HepG2 (cell line): Measurements from ENCODE around the gene GMEB2. TPM values are rescaled to one million over a fixed set of nuclear protein-coding genes. Genes with fewer than 3 reads are reported as not detected.

Source experiments
- BRCA1 ChIP-seq: sonication (generic); formaldehyde crosslinking; IDR thresholded peaks from 2 replicates; pipeline ENCODE4 v1.4.0; 2020; ENCODE audit warnings: missing genetic modification reagents
- KLF15 ChIP-seq: sonication (generic); formaldehyde crosslinking; IDR thresholded peaks from 2 replicates; pipeline ENCODE4 v1.8.1; 2023; ENCODE audit warnings: borderline replicate concordance, mild to moderate bottlenecking, inconsistent platforms, missing genetic modification reagents, mixed read lengths
- NFKB2 ChIP-seq: sonication (generic); formaldehyde crosslinking; IDR thresholded peaks from 2 replicates; pipeline ENCODE4 v1.4.0; 2020; ENCODE audit warnings: missing genetic modification reagents, borderline replicate concordance
- SALL2 ChIP-seq: sonication (generic); formaldehyde crosslinking; IDR thresholded peaks from 2 replicates; pipeline ENCODE4 v1.8.1; 2023; ENCODE audit warnings: mild to moderate bottlenecking, missing genetic modification reagents, inconsistent platforms
- SMAD1 ChIP-seq: sonication (generic); formaldehyde crosslinking; IDR thresholded peaks from 2 replicates; pipeline ENCODE4 v1.4.0; 2020; ENCODE audit warnings: missing genetic modification reagents, low read depth, mild to moderate bottlenecking, borderline replicate concordance
- SRF ChIP-seq: IDR thresholded peaks from 2 replicates; pipeline ENCODE4 v1.6.1; 2011; ENCODE audit warnings: mild to moderate bottlenecking, low read depth, low read length, moderate library complexity
- XRCC5 ChIP-seq: fragments of 200-400 bp; formaldehyde crosslinking; optimal IDR thresholded peaks from 2 replicates; pipeline ENCODE3; 2017; ENCODE audit warnings: mild to moderate bottlenecking, low read length
- ZEB1 ChIP-seq: IDR thresholded peaks from 2 replicates; pipeline ENCODE4 v1.6.1; 2012; ENCODE audit warnings: mild to moderate bottlenecking, low read depth, inconsistent platforms; ENCODE audit not compliant: insufficient replicate concordance
- ZNF547 ChIP-seq: sonication (generic); formaldehyde crosslinking; IDR thresholded peaks from 2 replicates; pipeline ENCODE4 v1.5.1; 2020; ENCODE audit warnings: mild to moderate bottlenecking, missing genetic modification reagents
- polyA plus RNA-seq, 8 experiments: library from polyadenylated mRNA; depleted of rRNA in 3 of 8; stranded (reverse) in 7 of 8; unstranded in 1 of 8; fragments of >200 nt; fragmentation: Illumina TruSeq in 4 of 8; extraction: Trizol in 4 of 8; gene quantifications; 2 replicates each; pipeline versions ENCODE4 v1.2.1 to v1.2.3, GENCODE V29; 2011 to 2016; ENCODE audit warnings: low read depth in 4 of 8, missing spikeins in 1 of 8, mixed read lengths in 1 of 8; ENCODE audit not compliant: insufficient read depth in 1 of 8
- total RNA-seq, 5 experiments: library from RNA; depleted of rRNA; stranded (reverse); fragments of >200 nt; fragmentation: Illumina TruSeq; extraction: Trizol; gene quantifications; 2 replicates each; pipeline ENCODE4 v1.2.3, GENCODE V29; 2016; ENCODE audit warnings: low read depth in 1 of 5
- TF ChIP-seq, protein P1 (sequence below): sonication (generic); formaldehyde crosslinking; IDR thresholded peaks from 2 replicates; pipeline ENCODE4 v1.5.1; 2020; ENCODE audit warnings: mild to moderate bottlenecking, missing genetic modification reagents, moderate library complexity
- TF ChIP-seq, protein P2 (sequence below): sonication (generic); formaldehyde crosslinking; IDR thresholded peaks from 2 replicates; pipeline ENCODE4 v1.8.1; 2023; ENCODE audit warnings: missing genetic modification reagents, inconsistent platforms, borderline replicate concordance
- TF ChIP-seq, protein P3 (sequence below): sonication (generic); formaldehyde crosslinking; IDR thresholded peaks from 2 replicates; pipeline ENCODE4 v1.5.0; 2020; ENCODE audit warnings: mild to moderate bottlenecking, missing genetic modification reagents, borderline replicate concordance

Gene GMEB2
- total and polyA plus RNA-seq, 2 of the 13 experiments (the other 11 are each of a cell fraction or from before 2014, with no cell fraction given) = 10.6 to 12.4 TPM

DNA sequence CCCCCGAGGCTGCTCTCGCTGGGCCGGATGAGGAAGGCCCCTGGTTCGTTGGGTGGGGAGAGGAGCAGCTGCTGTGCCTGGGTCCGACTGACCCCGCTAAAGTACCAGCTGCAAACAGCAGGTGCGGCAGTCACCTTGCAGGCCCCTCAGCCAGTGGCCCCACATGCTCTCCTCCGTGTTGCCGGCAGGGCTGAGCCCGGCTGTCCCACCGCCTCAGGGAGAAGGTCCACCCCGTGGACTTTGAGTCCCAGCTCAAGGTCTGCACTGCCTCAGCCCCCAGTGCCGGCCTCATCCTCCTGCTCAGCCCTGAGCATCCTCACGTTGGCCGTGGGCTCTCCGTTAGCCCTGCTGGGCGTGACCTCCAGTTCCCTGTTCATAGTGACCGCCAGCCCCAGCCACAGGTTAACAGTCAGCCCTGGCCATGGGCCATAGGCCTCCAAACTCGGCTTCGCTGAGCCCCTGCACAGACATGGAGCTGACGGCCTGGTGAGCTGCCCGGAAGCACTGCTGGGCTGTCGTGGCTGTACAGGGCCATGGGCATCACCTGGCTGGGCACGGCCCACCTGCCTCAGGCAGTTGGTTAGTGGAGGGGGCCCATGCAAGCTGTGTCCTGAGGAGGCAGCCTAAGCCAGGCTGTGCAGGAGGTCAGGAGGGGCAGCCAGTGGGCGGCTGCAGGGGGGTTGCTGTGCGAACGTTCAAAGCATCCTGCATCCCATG lies 82.5 kb downstream of the GMEB2 start (continued):
- TF ChIP-seq, protein P1, sequence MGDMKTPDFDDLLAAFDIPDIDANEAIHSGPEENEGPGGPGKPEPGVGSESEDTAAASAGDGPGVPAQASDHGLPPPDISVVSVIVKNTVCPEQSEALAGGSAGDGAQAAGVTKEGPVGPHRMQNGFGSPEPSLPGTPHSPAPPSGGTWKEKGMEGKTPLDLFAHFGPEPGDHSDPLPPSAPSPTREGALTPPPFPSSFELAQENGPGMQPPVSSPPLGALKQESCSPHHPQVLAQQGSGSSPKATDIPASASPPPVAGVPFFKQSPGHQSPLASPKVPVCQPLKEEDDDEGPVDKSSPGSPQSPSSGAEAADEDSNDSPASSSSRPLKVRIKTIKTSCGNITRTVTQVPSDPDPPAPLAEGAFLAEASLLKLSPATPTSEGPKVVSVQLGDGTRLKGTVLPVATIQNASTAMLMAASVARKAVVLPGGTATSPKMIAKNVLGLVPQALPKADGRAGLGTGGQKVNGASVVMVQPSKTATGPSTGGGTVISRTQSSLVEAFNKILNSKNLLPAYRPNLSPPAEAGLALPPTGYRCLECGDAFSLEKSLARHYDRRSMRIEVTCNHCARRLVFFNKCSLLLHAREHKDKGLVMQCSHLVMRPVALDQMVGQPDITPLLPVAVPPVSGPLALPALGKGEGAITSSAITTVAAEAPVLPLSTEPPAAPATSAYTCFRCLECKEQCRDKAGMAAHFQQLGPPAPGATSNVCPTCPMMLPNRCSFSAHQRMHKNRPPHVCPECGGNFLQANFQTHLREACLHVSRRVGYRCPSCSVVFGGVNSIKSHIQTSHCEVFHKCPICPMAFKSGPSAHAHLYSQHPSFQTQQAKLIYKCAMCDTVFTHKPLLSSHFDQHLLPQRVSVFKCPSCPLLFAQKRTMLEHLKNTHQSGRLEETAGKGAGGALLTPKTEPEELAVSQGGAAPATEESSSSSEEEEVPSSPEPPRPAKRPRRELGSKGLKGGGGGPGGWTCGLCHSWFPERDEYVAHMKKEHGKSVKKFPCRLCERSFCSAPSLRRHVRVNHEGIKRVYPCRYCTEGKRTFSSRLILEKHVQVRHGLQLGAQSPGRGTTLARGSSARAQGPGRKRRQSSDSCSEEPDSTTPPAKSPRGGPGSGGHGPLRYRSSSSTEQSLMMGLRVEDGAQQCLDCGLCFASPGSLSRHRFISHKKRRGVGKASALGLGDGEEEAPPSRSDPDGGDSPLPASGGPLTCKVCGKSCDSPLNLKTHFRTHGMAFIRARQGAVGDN (CRISPR knock-in tag) = peak; percentile 76
- TF ChIP-seq XRCC5 = peak; percentile 81
- no peak for TF ChIP-seq BRCA1
- no peak; the same call in 1 of the 2 replicates for TF ChIP-seq NFKB2
- peak; percentile 22; the same call in 1 of the 2 replicates for TF ChIP-seq SALL2 (CRISPR knock-in tag)
- TF ChIP-seq ZNF547 (CRISPR knock-in tag) = no peak
- TF ChIP-seq, protein P2, sequence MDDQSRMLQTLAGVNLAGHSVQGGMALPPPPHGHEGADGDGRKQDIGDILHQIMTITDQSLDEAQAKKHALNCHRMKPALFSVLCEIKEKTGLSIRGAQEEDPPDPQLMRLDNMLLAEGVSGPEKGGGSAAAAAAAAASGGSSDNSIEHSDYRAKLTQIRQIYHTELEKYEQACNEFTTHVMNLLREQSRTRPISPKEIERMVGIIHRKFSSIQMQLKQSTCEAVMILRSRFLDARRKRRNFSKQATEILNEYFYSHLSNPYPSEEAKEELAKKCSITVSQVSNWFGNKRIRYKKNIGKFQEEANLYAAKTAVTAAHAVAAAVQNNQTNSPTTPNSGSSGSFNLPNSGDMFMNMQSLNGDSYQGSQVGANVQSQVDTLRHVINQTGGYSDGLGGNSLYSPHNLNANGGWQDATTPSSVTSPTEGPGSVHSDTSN = no peak
- no peak for TF ChIP-seq SRF
- TF ChIP-seq KLF15 (CRISPR knock-in tag) = no peak
- TF ChIP-seq, protein P3, sequence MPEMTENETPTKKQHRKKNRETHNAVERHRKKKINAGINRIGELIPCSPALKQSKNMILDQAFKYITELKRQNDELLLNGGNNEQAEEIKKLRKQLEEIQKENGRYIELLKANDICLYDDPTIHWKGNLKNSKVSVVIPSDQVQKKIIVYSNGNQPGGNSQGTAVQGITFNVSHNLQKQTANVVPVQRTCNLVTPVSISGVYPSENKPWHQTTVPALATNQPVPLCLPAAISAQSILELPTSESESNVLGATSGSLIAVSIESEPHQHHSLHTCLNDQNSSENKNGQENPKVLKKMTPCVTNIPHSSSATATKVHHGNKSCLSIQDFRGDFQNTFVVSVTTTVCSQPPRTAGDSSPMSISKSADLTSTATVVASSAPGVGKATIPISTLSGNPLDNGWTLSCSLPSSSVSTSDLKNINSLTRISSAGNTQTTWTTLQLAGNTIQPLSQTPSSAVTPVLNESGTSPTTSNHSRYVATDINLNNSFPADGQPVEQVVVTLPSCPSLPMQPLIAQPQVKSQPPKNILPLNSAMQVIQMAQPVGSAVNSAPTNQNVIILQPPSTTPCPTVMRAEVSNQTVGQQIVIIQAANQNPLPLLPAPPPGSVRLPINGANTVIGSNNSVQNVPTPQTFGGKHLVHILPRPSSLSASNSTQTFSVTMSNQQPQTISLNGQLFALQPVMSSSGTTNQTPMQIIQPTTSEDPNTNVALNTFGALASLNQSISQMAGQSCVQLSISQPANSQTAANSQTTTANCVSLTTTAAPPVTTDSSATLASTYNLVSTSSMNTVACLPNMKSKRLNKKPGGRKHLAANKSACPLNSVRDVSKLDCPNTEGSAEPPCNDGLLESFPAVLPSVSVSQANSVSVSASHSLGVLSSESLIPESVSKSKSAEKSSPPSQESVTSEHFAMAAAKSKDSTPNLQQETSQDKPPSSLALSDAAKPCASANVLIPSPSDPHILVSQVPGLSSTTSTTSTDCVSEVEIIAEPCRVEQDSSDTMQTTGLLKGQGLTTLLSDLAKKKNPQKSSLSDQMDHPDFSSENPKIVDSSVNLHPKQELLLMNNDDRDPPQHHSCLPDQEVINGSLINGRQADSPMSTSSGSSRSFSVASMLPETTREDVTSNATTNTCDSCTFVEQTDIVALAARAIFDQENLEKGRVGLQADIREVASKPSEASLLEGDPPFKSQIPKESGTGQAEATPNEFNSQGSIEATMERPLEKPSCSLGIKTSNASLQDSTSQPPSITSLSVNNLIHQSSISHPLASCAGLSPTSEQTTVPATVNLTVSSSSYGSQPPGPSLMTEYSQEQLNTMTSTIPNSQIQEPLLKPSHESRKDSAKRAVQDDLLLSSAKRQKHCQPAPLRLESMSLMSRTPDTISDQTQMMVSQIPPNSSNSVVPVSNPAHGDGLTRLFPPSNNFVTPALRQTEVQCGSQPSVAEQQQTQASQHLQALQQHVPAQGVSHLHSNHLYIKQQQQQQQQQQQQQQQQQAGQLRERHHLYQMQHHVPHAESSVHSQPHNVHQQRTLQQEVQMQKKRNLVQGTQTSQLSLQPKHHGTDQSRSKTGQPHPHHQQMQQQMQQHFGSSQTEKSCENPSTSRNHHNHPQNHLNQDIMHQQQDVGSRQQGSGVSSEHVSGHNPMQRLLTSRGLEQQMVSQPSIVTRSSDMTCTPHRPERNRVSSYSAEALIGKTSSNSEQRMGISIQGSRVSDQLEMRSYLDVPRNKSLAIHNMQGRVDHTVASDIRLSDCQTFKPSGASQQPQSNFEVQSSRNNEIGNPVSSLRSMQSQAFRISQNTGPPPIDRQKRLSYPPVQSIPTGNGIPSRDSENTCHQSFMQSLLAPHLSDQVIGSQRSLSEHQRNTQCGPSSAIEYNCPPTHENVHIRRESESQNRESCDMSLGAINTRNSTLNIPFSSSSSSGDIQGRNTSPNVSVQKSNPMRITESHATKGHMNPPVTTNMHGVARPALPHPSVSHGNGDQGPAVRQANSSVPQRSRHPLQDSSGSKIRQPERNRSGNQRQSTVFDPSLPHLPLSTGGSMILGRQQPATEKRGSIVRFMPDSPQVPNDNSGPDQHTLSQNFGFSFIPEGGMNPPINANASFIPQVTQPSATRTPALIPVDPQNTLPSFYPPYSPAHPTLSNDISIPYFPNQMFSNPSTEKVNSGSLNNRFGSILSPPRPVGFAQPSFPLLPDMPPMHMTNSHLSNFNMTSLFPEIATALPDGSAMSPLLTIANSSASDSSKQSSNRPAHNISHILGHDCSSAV = no peak
- no peak for TF ChIP-seq ZEB1
- TF ChIP-seq SMAD1 = no peak
